GM23338 (cell line): ENCODE results near the gene RGS7.

ENCODE experiments used
- CREB1 ChIP-seq: fragments of 250-450 bp; sonication (Bioruptor Pico); IDR thresholded peaks from 2 replicates; pipeline ENCODE4 v1.5.0; 2020; ENCODE audit warnings: low read depth, mild to moderate bottlenecking, moderate library complexity
- CTCF ChIP-seq, 2 experiments: fragments of 200-600 bp in 1 of 2; sonication (generic) in 1 of 2; conservative IDR thresholded peaks; 2 replicates each; pipeline versions ENCODE4 v1.5.1 to v1.6.1; 2016 to 2017; ENCODE audit warnings: antibody characterized with exemption in 2 of 2, low read depth in 2 of 2, mild to moderate bottlenecking in 2 of 2, moderate library complexity in 1 of 2
- ETS1 ChIP-seq: IDR thresholded peaks from 2 replicates; pipeline ENCODE4 v1.6.1; 2016; ENCODE audit warnings: antibody characterized with exemption
- EZH2 ChIP-seq: fragments of 200-600 bp; sonication (generic); IDR thresholded peaks from one replicate; pipeline ENCODE4 v1.8.0; 2017; ENCODE audit warnings: antibody characterized with exemption, mild to moderate bottlenecking, low read depth; ENCODE audit not compliant: unreplicated experiment
- EZH2phosphoT487 ChIP-seq: fragments of 200-600 bp; sonication (generic); IDR thresholded peaks from one replicate; pipeline ENCODE4 v1.8.1; 2018; ENCODE audit warnings: antibody characterized with exemption; ENCODE audit not compliant: unreplicated experiment
- JUNB ChIP-seq: IDR thresholded peaks from one replicate; pipeline ENCODE4 v1.6.1; 2016; ENCODE audit warnings: antibody characterized with exemption; ENCODE audit not compliant: unreplicated experiment
- NANOG ChIP-seq: IDR thresholded peaks from 2 replicates; pipeline ENCODE4 v1.6.1; 2016; ENCODE audit warnings: antibody characterized with exemption, borderline replicate concordance
- POLR2AphosphoS5 ChIP-seq: IDR thresholded peaks from 2 replicates; pipeline ENCODE4 v1.6.1; 2016; ENCODE audit warnings: antibody characterized with exemption, low read depth
- REST ChIP-seq: IDR thresholded peaks from one replicate; pipeline ENCODE4 v1.6.1; 2018; ENCODE audit warnings: antibody characterized with exemption; ENCODE audit not compliant: unreplicated experiment
- STAT1 ChIP-seq: IDR thresholded peaks from one replicate; pipeline ENCODE4 v1.6.1; 2016; ENCODE audit warnings: antibody characterized with exemption; ENCODE audit not compliant: unreplicated experiment
- ZNF114 ChIP-seq: fragments of 250-450 bp; sonication (Bioruptor Pico); IDR thresholded peaks from 2 replicates; pipeline ENCODE4 v1.5.0; 2020; ENCODE audit warnings: mild to moderate bottlenecking, moderate library complexity
- ZNF331 ChIP-seq: fragments of 250-450 bp; sonication (Bioruptor Pico); IDR thresholded peaks from 2 replicates; pipeline ENCODE4 v1.5.0; 2020; ENCODE audit warnings: low read depth, mild to moderate bottlenecking, moderate library complexity
- ZNF462 ChIP-seq: fragments of 250-450 bp; sonication (Bioruptor Pico); IDR thresholded peaks from 2 replicates; pipeline ENCODE4 v1.5.0; 2020; ENCODE audit warnings: mild to moderate bottlenecking, moderate library complexity

- TF ChIP-seq CTCF (conservative IDR thresholded peaks at IDR 0.05; ENCODE audit: low read depth in 2 of 2) (no peak), EZH2phosphoT487 (no peak), ETS1 (no peak), POLR2AphosphoS5 (no peak), REST (no peak), CREB1 (CRISPR knock-in tag) (no peak), STAT1 (no peak), EZH2 (no peak), ZNF331 (CRISPR knock-in tag) (no peak), ZNF462 (CRISPR knock-in tag) (peak; percentile 70), JUNB (no peak), ZNF114 (no peak), NANOG (no peak)
Measured at GRCh38 chr1:240956020-240956419, 401.0 kb downstream of the RGS7 start.
